ENCODE results near the gene SLC36A4.

DNA sequence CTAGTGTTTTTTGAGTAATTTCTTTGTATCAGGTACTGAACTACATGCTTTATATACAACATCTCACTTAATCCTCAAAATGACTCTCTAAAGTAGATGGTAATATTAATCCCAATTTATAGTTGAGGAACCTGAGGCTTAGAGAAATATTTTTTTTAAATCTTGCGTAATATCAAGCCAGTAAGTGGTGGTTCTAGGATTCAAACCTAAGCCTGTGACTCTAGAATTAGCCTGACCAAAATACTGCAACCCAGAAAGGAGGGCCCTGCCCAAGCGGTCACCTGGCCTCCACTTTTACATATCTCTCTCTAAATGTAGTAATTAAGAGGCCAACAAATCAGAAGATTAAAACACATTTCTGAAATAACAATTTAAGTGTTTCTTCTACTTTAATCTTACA is 28.6 kb downstream of the SLC36A4 start:
- TF ChIP-seq, protein P1, sequence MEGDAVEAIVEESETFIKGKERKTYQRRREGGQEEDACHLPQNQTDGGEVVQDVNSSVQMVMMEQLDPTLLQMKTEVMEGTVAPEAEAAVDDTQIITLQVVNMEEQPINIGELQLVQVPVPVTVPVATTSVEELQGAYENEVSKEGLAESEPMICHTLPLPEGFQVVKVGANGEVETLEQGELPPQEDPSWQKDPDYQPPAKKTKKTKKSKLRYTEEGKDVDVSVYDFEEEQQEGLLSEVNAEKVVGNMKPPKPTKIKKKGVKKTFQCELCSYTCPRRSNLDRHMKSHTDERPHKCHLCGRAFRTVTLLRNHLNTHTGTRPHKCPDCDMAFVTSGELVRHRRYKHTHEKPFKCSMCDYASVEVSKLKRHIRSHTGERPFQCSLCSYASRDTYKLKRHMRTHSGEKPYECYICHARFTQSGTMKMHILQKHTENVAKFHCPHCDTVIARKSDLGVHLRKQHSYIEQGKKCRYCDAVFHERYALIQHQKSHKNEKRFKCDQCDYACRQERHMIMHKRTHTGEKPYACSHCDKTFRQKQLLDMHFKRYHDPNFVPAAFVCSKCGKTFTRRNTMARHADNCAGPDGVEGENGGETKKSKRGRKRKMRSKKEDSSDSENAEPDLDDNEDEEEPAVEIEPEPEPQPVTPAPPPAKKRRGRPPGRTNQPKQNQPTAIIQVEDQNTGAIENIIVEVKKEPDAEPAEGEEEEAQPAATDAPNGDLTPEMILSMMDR (IDR thresholded peaks at IDR 0.05): no peak
- no peak for TF ChIP-seq POLR2A (IDR thresholded peaks at IDR 0.05)

Measured in esophagus squamous epithelium (tissue), 4 donors.